Gastroesophageal sphincter (tissue), 4 donors: ENCODE data around the gene C14orf119. TPM values are rescaled to one million over a fixed set of nuclear protein-coding genes. Genes with fewer than 3 reads are reported as not detected.

ENCODE experiments used
- ATAC-seq: fragments of 150-250 bp; one replicate; pipeline ENCODE4 v1.9.1; 2016; ENCODE audit warnings: mild to moderate bottlenecking, moderate library complexity
- H3K27ac ChIP-seq, 4 donors: fragments of 200-600 bp; sonication (generic) in 3 of 4; 1 replicate in 3 of 4; 2 replicates in 1 of 4; pipeline ENCODE4 v1.5.1; 2016 to 2019
- H3K27me3 ChIP-seq: fragments of 200-600 bp; sonication (generic); one replicate; pipeline ENCODE4 v1.5.1; 2019
- H3K36me3 ChIP-seq, 2 donors: fragments of 200-600 bp; sonication (generic); one replicate each; pipeline ENCODE4 v1.5.1; 2019; ENCODE audit warnings: control low read depth in 1 of 2
- H3K4me1 ChIP-seq, 3 donors: fragments of 200-600 bp; sonication (generic); 1 replicate in 2 of 3; 2 replicates in 1 of 3; pipeline ENCODE4 v1.5.1; 2016 to 2019; ENCODE audit warnings: control low read depth in 2 of 3
- H3K4me3 ChIP-seq, 2 donors: fragments of 200-600 bp; sonication (generic); one replicate each; pipeline ENCODE4 v1.5.1; 2019; ENCODE audit warnings: mild to moderate bottlenecking in 1 of 2, moderate library complexity in 1 of 2
- H3K9me3 ChIP-seq, 3 donors: fragments of 200-600 bp; sonication (generic); one replicate each; pipeline ENCODE4 v1.5.1; 2017 to 2019; ENCODE audit warnings: control low read depth in 2 of 3
- EP300 ChIP-seq: sonication (generic); formaldehyde crosslinking; IDR thresholded peaks from one replicate; pipeline ENCODE4 v1.6.1; 2017; ENCODE audit warnings: antibody characterized with exemption, mild to moderate bottlenecking
- POLR2A ChIP-seq, 2 donors: fragments of 450-650 bp; IDR thresholded peaks; one replicate each; pipeline ENCODE4 v1.6.1; 2017; ENCODE audit warnings: antibody characterized with exemption in 2 of 2, mild to moderate bottlenecking in 2 of 2, moderate library complexity in 1 of 2
- POLR2AphosphoS5 ChIP-seq: sonication (generic); formaldehyde crosslinking; IDR thresholded peaks from one replicate; pipeline ENCODE4 v1.6.1; 2017; ENCODE audit warnings: antibody characterized with exemption
- WGBS, 2 donors: methylation state at CpG; one replicate each; pipeline ENCODE4 v1.1.5; 2018; ENCODE audit warnings: low coverage in 1 of 2; 5-methylcytosine and 5-hydroxymethylcytosine counted together
- total RNA-seq, 4 donors: library from RNA; depleted of rRNA; stranded (reverse); fragments of >200 nt; gene quantifications; one replicate each; pipeline ENCODE4 v1.1.0, GENCODE V29; 2016
- TF ChIP-seq, protein P1 (sequence below), 4 experiments: fragments of 200-600 bp in 2 of 4; fragments of 450-650 bp in 2 of 4; sonication (generic) in 1 of 4; IDR thresholded peaks; one replicate each; pipeline ENCODE4 v1.5.1; 2017 to 2019; ENCODE audit warnings: antibody characterized with exemption in 4 of 4, mild to moderate bottlenecking in 2 of 4, moderate library complexity in 2 of 4

The C14orf119 gene
- total RNA-seq, 4 donors from 2014 or later: 31.3 to 38.2 (median 33.4) TPM

DNA sequence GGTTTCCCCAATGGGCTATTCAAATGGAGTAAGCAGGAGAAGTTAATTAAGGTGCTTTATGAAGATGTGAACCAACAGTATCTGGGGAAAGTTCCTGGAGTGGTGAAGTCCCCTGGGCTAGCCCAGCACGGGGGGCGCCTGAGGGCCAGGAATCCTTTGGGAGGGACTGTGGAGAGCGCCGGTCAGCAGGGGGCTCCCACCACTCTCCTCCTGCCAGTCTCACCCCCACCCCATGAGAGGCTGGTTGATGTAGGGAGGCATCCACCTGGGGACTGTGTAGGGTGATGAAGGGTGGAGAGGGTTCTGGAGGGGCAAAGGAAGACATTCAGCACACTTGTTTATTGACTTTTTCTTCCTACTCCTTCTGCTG, 19.3 kb downstream of the C14orf119 start:
- no peak overlapping the region for H3K4me3 ChIP-seq
- 20 to 80% methylated on average over 1 to 3 of the region's 4 CpGs for WGBS, 2 donors
- peaks cover 61% of the 10 kb centered on the region for H3K27me3 ChIP-seq
- no peaks in the 10 kb centered on the region for H3K4me1 ChIP-seq
- H3K36me3 ChIP-seq: no peaks in the 10 kb centered on the region
- H3K9me3 ChIP-seq: no peaks in the 10 kb centered on the region
- ATAC-seq: no peak
- H3K27ac ChIP-seq: no peak overlapping the region
- TF ChIP-seq EP300: no peak
- TF ChIP-seq POLR2AphosphoS5: no peak
- TF ChIP-seq, protein P1, sequence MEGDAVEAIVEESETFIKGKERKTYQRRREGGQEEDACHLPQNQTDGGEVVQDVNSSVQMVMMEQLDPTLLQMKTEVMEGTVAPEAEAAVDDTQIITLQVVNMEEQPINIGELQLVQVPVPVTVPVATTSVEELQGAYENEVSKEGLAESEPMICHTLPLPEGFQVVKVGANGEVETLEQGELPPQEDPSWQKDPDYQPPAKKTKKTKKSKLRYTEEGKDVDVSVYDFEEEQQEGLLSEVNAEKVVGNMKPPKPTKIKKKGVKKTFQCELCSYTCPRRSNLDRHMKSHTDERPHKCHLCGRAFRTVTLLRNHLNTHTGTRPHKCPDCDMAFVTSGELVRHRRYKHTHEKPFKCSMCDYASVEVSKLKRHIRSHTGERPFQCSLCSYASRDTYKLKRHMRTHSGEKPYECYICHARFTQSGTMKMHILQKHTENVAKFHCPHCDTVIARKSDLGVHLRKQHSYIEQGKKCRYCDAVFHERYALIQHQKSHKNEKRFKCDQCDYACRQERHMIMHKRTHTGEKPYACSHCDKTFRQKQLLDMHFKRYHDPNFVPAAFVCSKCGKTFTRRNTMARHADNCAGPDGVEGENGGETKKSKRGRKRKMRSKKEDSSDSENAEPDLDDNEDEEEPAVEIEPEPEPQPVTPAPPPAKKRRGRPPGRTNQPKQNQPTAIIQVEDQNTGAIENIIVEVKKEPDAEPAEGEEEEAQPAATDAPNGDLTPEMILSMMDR (IDR thresholded peaks at IDR 0.05): no peak
- no peak for TF ChIP-seq POLR2A (IDR thresholded peaks at IDR 0.05)

DNA sequence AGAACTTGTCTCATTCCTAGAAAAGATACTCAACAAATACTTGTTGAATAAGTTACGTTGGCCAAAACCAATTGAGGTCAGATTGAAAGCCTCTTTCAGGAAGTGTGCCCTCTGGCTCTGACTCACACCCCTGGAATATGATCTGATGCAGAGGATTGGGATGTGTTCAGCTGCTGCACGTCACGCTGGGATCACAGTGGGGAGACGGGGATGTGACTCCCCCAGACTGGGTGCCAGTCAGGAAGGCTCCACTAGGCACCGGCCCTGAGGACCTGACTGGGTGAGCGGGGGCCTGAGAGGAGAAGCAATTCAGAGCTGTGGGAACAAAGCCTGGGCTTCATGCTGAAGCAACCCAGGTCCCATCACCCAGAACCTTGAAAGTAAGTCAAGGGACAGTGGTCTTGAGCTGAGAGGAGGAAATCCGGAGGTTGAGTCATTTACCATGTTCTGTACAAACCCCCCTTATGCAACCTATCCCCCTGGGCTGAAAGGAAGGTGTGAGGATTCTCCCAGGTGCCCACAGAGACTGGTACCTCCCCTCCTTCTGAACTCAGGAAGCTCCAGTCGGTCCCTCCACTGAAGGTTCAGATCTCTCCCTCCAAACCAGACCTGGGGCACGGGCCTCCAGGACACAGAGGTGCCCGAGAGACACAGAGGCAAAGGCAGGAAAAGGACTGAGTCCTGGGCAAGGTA, 19.9 kb downstream of the C14orf119 start:
- no peaks in the 10 kb centered on the region for H3K4me1 ChIP-seq
- 13 to 48% methylated on average over 2 to 4 of the region's 10 CpGs for WGBS, 2 donors
- H3K4me3 ChIP-seq: no peak overlapping the region
- TF ChIP-seq POLR2AphosphoS5 (peak; percentile 9), POLR2A (IDR thresholded peaks at IDR 0.05) (no peak), EP300 (no peak)
- no peaks in the 10 kb centered on the region for H3K9me3 ChIP-seq
- no peak overlapping the region for H3K27ac ChIP-seq
- no peak for ATAC-seq
- peaks cover 61% of the 10 kb centered on the region for H3K27me3 ChIP-seq
- H3K36me3 ChIP-seq: no peaks in the 10 kb centered on the region

DNA sequence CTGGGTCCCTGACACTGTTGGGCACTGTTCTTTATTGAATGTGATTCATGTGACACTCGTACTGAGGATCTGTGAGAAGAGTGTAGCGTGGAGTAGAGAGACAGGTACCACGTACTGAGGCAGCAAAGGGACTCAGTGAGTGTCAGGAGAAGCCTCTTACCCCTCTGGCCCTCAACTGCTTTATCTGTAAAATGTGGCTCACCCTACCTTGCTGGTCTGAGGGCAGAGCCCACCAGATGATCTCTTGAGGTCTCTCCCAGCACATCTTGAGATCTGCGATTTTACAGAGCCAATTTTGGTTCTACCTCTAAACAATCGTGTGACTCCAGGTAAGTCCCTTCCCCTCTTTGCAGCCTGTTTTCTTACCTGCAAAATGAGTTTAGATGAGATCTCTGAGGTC, 20.6 kb downstream of the C14orf119 start:
- Histone ChIP-seq H3K36me3 (no peaks in the 10 kb centered on the region), H3K9me3 (no peaks in the 10 kb centered on the region), H3K27ac (no peak overlapping the region), H3K4me3 (no peak overlapping the region), H3K4me1 (peaks cover 0 to 3% (median 0%) of the 10 kb centered on the region in 3 donors), H3K27me3 (peaks cover 59% of the 10 kb centered on the region)
- ATAC-seq: no peak
- TF ChIP-seq EP300 (no peak), POLR2A (IDR thresholded peaks at IDR 0.05) (no peak), POLR2AphosphoS5 (no peak)
- TF ChIP-seq, protein P1 (IDR thresholded peaks at IDR 0.05): no peak
- WGBS, 2 donors: 75 to 94% methylated on average over 2 to 3 of the region's 5 CpGs

DNA sequence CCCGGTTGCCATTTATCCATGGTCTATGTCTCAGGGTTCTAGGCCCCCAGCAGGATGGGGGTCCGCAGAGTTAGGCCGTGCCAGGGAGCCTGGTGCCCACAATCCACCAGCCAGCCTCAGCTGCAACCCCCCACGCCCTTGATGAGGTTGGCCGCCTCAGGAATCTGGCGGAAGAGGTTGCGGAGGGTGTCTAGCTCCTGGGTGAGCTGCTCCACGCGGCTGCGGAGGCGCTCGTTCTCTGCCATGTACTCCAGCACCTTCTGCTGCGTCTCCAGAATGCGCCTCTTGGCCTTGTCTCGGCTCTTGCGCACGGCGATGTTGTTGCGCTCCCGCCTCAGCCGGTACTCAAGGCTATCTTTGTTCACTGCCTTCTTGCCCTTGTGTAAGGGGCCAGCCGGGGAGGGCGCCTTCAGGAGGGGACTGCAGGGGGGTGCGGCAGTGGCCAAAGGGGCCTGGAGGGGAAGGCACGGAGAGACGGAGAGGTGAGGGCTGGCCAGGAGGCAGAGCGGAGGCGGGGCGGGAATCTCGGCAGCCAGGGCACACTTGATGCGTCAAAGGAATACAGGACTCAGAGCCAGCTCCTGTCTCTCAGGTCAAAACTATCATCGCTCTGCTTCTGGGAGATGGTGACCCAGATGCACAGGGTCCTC, 22.2 kb downstream of the C14orf119 start:
- peaks cover 45% of the 10 kb centered on the region for H3K27me3 ChIP-seq
- H3K27ac ChIP-seq: no peak overlapping the region
- no peak for ATAC-seq
- TF ChIP-seq EP300: no peak
- TF ChIP-seq POLR2AphosphoS5: no peak
- no peak for TF ChIP-seq POLR2A (IDR thresholded peaks at IDR 0.05)
- TF ChIP-seq, protein P1 (IDR thresholded peaks at IDR 0.05): no peak
- no peak overlapping the region for H3K4me3 ChIP-seq
- H3K9me3 ChIP-seq: no peaks in the 10 kb centered on the region
- WGBS, 2 donors: 100% methylated on average over 2 of the region's 32 CpGs; no CpG with 5 or more reads in 1 of the 2 donors
- no peaks in the 10 kb centered on the region for H3K36me3 ChIP-seq
- H3K4me1 ChIP-seq: peaks cover 0 to 14% (median 0%) of the 10 kb centered on the region in 3 donors

DNA sequence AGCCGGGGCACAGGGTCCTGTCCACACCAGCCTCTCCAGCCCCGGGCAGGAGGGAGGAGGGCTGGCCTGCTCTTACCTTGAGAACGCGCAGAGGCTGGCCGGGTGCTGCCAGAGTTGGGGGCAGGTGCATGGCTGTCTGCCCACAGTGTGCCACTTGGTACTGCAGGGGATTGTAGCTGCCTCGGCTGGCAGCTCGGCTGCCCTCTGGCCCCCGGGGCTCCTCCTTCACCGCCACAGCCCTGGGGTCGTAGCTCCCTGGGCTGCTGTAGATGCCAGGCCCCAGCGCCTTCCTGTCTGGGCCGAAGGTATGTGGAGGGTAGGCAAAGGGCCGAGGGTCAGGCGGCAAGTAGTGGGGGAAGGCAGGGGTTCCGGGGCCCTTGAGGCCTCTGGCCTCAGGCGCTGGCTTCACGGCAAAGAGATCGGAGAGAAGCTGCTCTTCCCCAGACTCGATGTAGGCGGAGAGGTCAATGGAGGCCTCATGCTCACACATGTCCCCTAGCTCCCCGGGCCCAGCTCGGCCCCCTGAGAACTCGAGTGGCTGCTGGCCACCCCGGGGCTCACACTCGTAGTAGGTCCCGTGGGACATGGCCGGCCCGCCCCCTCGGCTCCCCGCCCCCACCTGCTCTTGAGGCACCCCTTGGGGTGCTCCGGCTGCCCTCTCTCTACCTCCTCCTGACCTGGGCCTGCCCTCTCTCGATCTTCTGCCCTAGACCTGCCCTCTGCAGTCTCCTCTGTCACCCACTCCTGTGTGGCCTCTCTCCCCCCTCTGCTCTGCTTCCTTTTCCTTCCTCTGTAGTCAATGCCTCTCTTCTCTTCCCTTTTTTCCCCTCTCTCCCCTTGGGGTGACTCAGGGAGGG, 23.4 kb downstream of the C14orf119 start, which contains the start of gene CEBPE:
Gene CEBPE (minus strand): TSS at position 750 of the 857 bp plus-strand sequence. CDS start 164 bp downstream, at position 586.
- 40 to 70% methylated on average over 1 to 5 of the region's 32 CpGs for WGBS, 2 donors
- Histone ChIP-seq H3K27ac (no peak within 1 kb of the TSS), H3K4me3 (no peak within 1 kb of the TSS), H3K27me3 (peaks cover 33% of the 10 kb centered on the region), H3K36me3 (no peaks in the 10 kb centered on the region), H3K9me3 (no peaks in the 10 kb centered on the region), H3K4me1 (peaks cover 0 to 20% (median 0%) of the 10 kb centered on the region in 3 donors)
- TF ChIP-seq POLR2A (IDR thresholded peaks at IDR 0.05) (peak in 1 of 2 donors; percentile 9), EP300 (no peak)
- no peak for ATAC-seq
